SU-DHL-6 (cell line): ENCODE data around the gene GRID1.

Source experiments
- H2AFZ ChIP-seq: fragments of 200-600 bp; sonication (generic); 2 replicates; pipeline ENCODE4 v1.6.1; 2014; ENCODE audit warnings: low read depth, mild to moderate bottlenecking, moderate library complexity, mixed read lengths, antibody characterized with exemption, low read length; ENCODE audit not compliant: severe bottlenecking
- H3F3A ChIP-seq: fragments of 200-600 bp; shearing (Covaris generic); 2 replicates; pipeline ENCODE4 v1.6.0; 2016; ENCODE audit warnings: antibody characterized with exemption, mild to moderate bottlenecking; ENCODE audit not compliant: insufficient read depth
- H3K27ac ChIP-seq: fragments of 200-600 bp; sonication (generic); 2 replicates; pipeline ENCODE4 v1.5.1; 2016; ENCODE audit warnings: low read depth, mild to moderate bottlenecking, low read length, moderate library complexity, mixed read lengths
- H3K27me3 ChIP-seq: fragments of 200-600 bp; sonication (generic), shearing (Covaris generic); 2 replicates; pipeline ENCODE4 v1.6.0; 2014; ENCODE audit warnings: mild to moderate bottlenecking, low read length
- H3K36me3 ChIP-seq: fragments of 200-600 bp; sonication (generic); 2 replicates; pipeline ENCODE4 v1.6.1; 2014; ENCODE audit warnings: mild to moderate bottlenecking, low read length, mixed read lengths
- H3K4me2 ChIP-seq: fragments of 300-600, 200-600 bp; shearing (Covaris generic), sonication (generic); 2 replicates; pipeline ENCODE4 v1.6.0; 2014; ENCODE audit warnings: low read length, low read depth, mild to moderate bottlenecking; ENCODE audit not compliant: poor library complexity, severe bottlenecking
- H3K4me3 ChIP-seq: fragments of 200-600 bp; sonication (generic); 2 replicates; pipeline ENCODE4 v1.5.1; 2014; ENCODE audit warnings: antibody characterized with exemption, low read length, mild to moderate bottlenecking, mixed read lengths; ENCODE audit not compliant: insufficient read depth, poor library complexity, severe bottlenecking
- H3K79me2 ChIP-seq: fragments of 200-600 bp; sonication (generic); 2 replicates; pipeline ENCODE4 v1.6.1; 2014; ENCODE audit warnings: mild to moderate bottlenecking, low read length, moderate library complexity; ENCODE audit not compliant: insufficient read depth
- H3K9ac ChIP-seq: fragments of 200-600 bp; sonication (generic); 2 replicates; pipeline ENCODE4 v1.7.0; 2014; ENCODE audit warnings: mild to moderate bottlenecking, low read length
- H3K9me2 ChIP-seq: fragments of 200-600 bp; sonication (generic); replicated peaks from 2 replicates; pipeline ENCODE4 v1.6.1; 2014; ENCODE audit warnings: low read length; ENCODE audit not compliant: insufficient read depth
- H3K9me3 ChIP-seq: fragments of 200-600 bp; sonication (generic); 2 replicates; pipeline ENCODE4 v1.6.1; 2014; ENCODE audit warnings: low read length, mixed read lengths; ENCODE audit not compliant: insufficient read depth
- H4K20me1 ChIP-seq: fragments of 200-600 bp; sonication (generic); 2 replicates; pipeline ENCODE4 v1.6.1; 2014; ENCODE audit warnings: low read depth, mild to moderate bottlenecking, antibody characterized with exemption, low read length, moderate library complexity, mixed read lengths
- CTCF ChIP-seq: fragments of 200-600 bp; sonication (generic); IDR thresholded peaks from one replicate; pipeline ENCODE4 v1.5.1; 2017; ENCODE audit warnings: antibody characterized with exemption, mild to moderate bottlenecking, low read length, moderate library complexity; ENCODE audit not compliant: insufficient read depth, poor library complexity, severe bottlenecking
- EZH2phosphoT487 ChIP-seq: fragments of 200-600 bp; sonication (generic), shearing (Covaris generic); conservative IDR thresholded peaks from 2 replicates; pipeline ENCODE4 v1.6.1; 2018; ENCODE audit warnings: mild to moderate bottlenecking, antibody characterized with exemption, low read length, moderate library complexity, mixed read lengths

GRID1 gene

DNA sequence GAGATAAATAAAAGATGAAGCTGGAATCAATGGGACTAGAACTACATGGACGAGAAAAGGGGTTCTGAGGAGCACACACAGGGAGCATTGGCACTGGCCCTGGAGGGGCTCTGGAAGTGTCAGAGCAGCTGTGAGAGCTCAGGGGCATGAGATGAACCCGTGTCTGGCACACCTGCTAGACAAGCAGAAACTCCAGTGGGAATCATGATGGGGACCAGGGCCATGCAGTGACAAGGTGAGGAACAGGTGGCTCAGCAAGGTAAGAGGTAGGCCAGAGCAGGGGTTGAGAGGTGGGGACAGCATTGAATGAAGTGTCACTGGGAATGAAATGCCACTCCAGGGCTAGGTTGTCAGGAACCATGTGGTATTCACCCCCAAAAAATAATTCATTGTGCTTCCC lies 588.5 kb downstream of the GRID1 start:
- H3K4me3 ChIP-seq, result no peak overlapping the region
- no peak overlapping the region for H2AFZ ChIP-seq
- no peaks in the 10 kb centered on the region for H3K9me3 ChIP-seq
- no peak overlapping the region for H3K4me2 ChIP-seq
- no peak overlapping the region for H3K27ac ChIP-seq
- no peak overlapping the region for H3K9ac ChIP-seq
- no peaks in the 10 kb centered on the region for H4K20me1 ChIP-seq
- TF ChIP-seq CTCF (no peak), EZH2phosphoT487 (no peak)
- no peaks in the 10 kb centered on the region for H3K36me3 ChIP-seq
- no peaks in the 10 kb centered on the region for H3K79me2 ChIP-seq
- no peaks in the 10 kb centered on the region for H3K27me3 ChIP-seq
- H3K9me2 ChIP-seq, result no peaks in the 10 kb centered on the region
- no peaks in the 10 kb centered on the region for H3F3A ChIP-seq

DNA sequence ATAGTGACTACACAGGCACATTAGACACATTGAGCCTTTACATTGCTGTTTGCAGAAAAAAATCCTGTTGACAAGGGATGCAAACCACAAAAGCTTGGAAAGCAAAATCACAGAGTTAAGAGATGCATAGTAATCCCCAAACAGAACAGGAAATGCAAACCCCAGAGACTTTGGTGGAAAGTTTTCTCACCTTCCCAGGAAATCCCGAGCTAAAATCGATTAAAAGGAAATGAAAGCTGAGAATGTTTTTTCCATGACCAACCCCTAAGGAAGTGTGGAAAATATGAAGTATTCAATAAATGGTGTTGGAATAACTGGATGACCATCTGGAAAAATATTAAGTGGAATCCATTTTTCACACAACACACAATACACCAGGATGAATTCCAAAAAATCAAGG lies 598.7 kb downstream of the GRID1 start:
- no peak overlapping the region for H3K27ac ChIP-seq
- H4K20me1 ChIP-seq, result no peaks in the 10 kb centered on the region
- no peaks in the 10 kb centered on the region for H3K27me3 ChIP-seq
- no peaks in the 10 kb centered on the region for H3K9me3 ChIP-seq
- H2AFZ ChIP-seq, result no peak overlapping the region
- H3K4me3 ChIP-seq, result no peak overlapping the region
- H3K9ac ChIP-seq, result no peak overlapping the region
- no peak for TF ChIP-seq EZH2phosphoT487
- no peak for TF ChIP-seq CTCF
- no peaks in the 10 kb centered on the region for H3K36me3 ChIP-seq
- no peaks in the 10 kb centered on the region for H3F3A ChIP-seq
- H3K9me2 ChIP-seq, result no peaks in the 10 kb centered on the region
- H3K79me2 ChIP-seq, result no peaks in the 10 kb centered on the region
- no peak overlapping the region for H3K4me2 ChIP-seq

GRCh38 chr10:85764108-85764507 lies 602.5 kb downstream of the GRID1 start:
- H4K20me1 ChIP-seq, result no peaks in the 10 kb centered on the region
- no peak overlapping the region for H3K27ac ChIP-seq
- H3K36me3 ChIP-seq, result no peaks in the 10 kb centered on the region
- H3K9me3 ChIP-seq, result no peaks in the 10 kb centered on the region
- no peaks in the 10 kb centered on the region for H3K9me2 ChIP-seq
- no peaks in the 10 kb centered on the region for H3F3A ChIP-seq
- no peaks in the 10 kb centered on the region for H3K79me2 ChIP-seq
- H2AFZ ChIP-seq, result no peak overlapping the region
- H3K4me2 ChIP-seq, result no peak overlapping the region
- H3K9ac ChIP-seq, result no peak overlapping the region
- no peaks in the 10 kb centered on the region for H3K27me3 ChIP-seq
- H3K4me3 ChIP-seq, result no peak overlapping the region
- TF ChIP-seq EZH2phosphoT487 (no peak), CTCF (no peak)
